ENCODE results near the gene DNAJC6.

DNA sequence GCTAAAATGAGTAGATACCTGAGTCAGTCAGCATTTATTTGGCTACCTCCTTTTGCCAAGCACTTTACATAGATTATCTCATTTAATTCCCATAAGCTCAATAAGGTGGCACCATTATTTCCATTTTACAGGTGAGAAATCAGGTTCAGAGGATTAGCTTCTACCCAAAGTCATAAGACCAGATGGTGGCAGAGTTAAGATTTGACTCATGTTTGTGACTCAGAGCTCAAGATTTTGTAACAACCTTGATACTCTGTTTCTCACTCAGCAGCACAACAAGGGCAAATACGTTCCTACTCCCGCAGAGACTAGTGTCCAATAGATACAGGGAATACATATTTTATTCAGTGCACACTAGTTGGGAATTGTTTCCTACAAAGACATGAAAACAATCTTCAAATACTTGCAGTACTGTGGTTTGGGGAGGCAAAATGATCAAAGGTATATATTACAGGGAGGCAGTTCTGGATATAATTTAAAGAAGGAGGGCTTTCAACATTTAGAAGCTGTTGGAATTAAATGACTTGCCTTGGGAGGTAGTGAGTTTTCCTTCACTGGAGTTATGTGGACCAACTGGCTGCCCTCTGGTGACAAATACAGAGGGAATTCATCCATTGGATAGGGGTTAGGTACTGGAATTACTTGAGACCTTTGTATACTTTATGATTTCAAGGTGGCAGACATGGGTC, 114.7 kb downstream of the DNAJC6 start:
- TF ChIP-seq EZH2phosphoT487 (IDR thresholded peaks at IDR 0.05; ENCODE audit: borderline replicate concordance), result no peak
- TF ChIP-seq, protein P1, sequence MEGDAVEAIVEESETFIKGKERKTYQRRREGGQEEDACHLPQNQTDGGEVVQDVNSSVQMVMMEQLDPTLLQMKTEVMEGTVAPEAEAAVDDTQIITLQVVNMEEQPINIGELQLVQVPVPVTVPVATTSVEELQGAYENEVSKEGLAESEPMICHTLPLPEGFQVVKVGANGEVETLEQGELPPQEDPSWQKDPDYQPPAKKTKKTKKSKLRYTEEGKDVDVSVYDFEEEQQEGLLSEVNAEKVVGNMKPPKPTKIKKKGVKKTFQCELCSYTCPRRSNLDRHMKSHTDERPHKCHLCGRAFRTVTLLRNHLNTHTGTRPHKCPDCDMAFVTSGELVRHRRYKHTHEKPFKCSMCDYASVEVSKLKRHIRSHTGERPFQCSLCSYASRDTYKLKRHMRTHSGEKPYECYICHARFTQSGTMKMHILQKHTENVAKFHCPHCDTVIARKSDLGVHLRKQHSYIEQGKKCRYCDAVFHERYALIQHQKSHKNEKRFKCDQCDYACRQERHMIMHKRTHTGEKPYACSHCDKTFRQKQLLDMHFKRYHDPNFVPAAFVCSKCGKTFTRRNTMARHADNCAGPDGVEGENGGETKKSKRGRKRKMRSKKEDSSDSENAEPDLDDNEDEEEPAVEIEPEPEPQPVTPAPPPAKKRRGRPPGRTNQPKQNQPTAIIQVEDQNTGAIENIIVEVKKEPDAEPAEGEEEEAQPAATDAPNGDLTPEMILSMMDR (conservative IDR thresholded peaks at IDR 0.05; ENCODE audit: low read length), result no peak
